Measurements from ENCODE around the gene LDLRAD3.
A peak's percentile ranks its signal among the peaks of the same experiment; 100 is the strongest.
"Not testable (repeated sequence)": the region's sequence is repeated elsewhere in the genome, so short reads cannot be mapped to it uniquely, and the experiment has no call there.

The LDLRAD3 gene

GRCh38 chr11:35943713-35944502 is at the start of gene LDLRAD3:
LDLRAD3 (plus strand) TSS chr11:35944062; CDS start chr11:35944099, 37 bp downstream.
- DNase-seq: peak in 1 of 2 experiments; percentile 54

GRCh38 chr11:35897019-35897418 is 46.8 kb upstream of the LDLRAD3 start:
- DNase-seq: no peak

- DNase-seq: no peak
Observed at GRCh38 chr11:35902961-35903360, 40.9 kb upstream of the LDLRAD3 start.

GRCh38 chr11:35905646-35906276 is 38.1 kb upstream of the LDLRAD3 start:
- no peak for DNase-seq

GRCh38 chr11:35906277-35906661 is 37.6 kb upstream of the LDLRAD3 start:
- no peak for DNase-seq

- DNase-seq: no peak
Observed at GRCh38 chr11:35906681-35907080, 37.2 kb upstream of the LDLRAD3 start.

- no peak for DNase-seq
Observed at GRCh38 chr11:35907648-35908431, 36.0 kb upstream of the LDLRAD3 start.

GRCh38 chr11:35908432-35908771 is 35.5 kb upstream of the LDLRAD3 start:
- DNase-seq: not testable (repeated sequence)

- no peak for DNase-seq
Observed at GRCh38 chr11:35909511-35910265, 34.2 kb upstream of the LDLRAD3 start.

GRCh38 chr11:35911013-35911412 is 32.8 kb upstream of the LDLRAD3 start:
- DNase-seq: no peak

GRCh38 chr11:35911616-35912165 is 32.2 kb upstream of the LDLRAD3 start:
- DNase-seq: no peak

GRCh38 chr11:35912436-35912835 is 31.4 kb upstream of the LDLRAD3 start:
- not testable (repeated sequence) for DNase-seq

GRCh38 chr11:35912883-35913624 is 30.8 kb upstream of the LDLRAD3 start:
- no peak for DNase-seq

GRCh38 chr11:35914816-35915215 is 29.0 kb upstream of the LDLRAD3 start:
- DNase-seq: no peak

- DNase-seq: no peak
Observed at GRCh38 chr11:35916270-35916669, 27.6 kb upstream of the LDLRAD3 start.

- DNase-seq: no peak
Observed at GRCh38 chr11:35917676-35918075, 26.2 kb upstream of the LDLRAD3 start.

GRCh38 chr11:35918716-35919115 is 25.1 kb upstream of the LDLRAD3 start:
- no peak for DNase-seq

GRCh38 chr11:35919244-35919643 is 24.6 kb upstream of the LDLRAD3 start:
- DNase-seq: no peak

GRCh38 chr11:35923452-35923851 is 20.4 kb upstream of the LDLRAD3 start:
- DNase-seq: no peak

- DNase-seq: no peak
Observed at GRCh38 chr11:35924811-35925210, 19.1 kb upstream of the LDLRAD3 start.

- no peak for DNase-seq
Observed at GRCh38 chr11:35927104-35927503, 16.8 kb upstream of the LDLRAD3 start.

- no peak for DNase-seq
Observed at GRCh38 chr11:35927682-35928081, 16.2 kb upstream of the LDLRAD3 start.
